22Rv1 (cell line): ENCODE results near the gene TRMT2B.
"Not testable (repeated sequence)": the region's sequence is repeated elsewhere in the genome, so short reads cannot be mapped to it uniquely, and the experiment has no call there.

Experiments used
- H3K27ac ChIP-seq: fragments of 450-650 bp; 2 replicates; pipeline ENCODE4 v1.5.1; 2017
- CTCF ChIP-seq: fragments of 450-650 bp; IDR thresholded peaks from 2 replicates; pipeline ENCODE4 v1.5.1; 2017; ENCODE audit warnings: mild to moderate bottlenecking
- ZFX ChIP-seq: fragments of 450-650 bp; IDR thresholded peaks from 2 replicates; pipeline ENCODE4 v1.6.1; 2017; ENCODE audit warnings: antibody characterized with exemption, borderline replicate concordance

TRMT2B gene

DNA sequence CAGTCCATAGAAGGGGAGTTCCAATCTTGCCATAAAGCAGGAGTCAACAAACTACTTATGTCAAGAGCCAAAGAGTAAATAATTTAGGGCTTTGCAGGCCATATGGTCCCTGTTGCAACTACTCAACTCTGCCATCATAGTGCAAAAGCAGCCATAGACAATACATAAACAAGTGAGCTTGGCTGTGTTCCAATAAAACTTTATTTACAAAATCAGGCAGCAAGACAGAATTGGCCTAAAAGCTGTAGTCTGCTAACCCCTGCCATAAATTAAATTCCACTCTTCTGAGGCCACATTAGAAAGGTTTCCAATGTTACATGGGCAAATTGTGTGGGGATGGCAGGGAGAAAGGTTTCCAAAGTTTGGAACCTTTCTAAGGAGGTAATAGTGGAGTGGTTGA is 14.7 kb downstream of the TRMT2B start:
- H3K27ac ChIP-seq: no peak overlapping the region
- TF ChIP-seq ZFX (no peak), CTCF (no peak)

GRCh38 chrX:101029665-101030064 is 22.2 kb downstream of the TRMT2B start:
- no peak overlapping the region for H3K27ac ChIP-seq
- no peak for TF ChIP-seq CTCF
- TF ChIP-seq ZFX: no peak

GRCh38 chrX:101028562-101028961 is 23.3 kb downstream of the TRMT2B start:
- TF ChIP-seq ZFX (no peak), CTCF (no peak)
- H3K27ac ChIP-seq: no peak overlapping the region

DNA sequence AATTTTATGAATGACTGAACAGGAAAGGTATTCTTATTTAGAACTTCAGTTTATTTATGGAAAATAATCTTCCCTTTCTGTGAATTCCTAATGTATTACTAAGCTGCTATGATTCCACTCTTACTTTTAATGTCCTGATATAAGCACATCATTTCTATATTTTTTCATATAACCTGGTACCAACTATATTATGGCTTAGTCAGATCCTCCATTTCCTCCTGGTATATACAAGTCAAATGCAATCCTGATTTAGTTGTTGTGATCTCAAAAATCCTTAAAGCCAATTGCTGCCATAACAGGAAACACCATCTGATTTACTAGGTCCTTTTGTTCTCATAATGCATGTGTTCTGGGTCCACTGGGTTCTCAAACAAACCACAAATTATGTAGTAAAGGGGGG is 26.8 kb downstream of the TRMT2B start:
- H3K27ac ChIP-seq: no peak overlapping the region
- TF ChIP-seq CTCF (no peak), ZFX (no peak)

- TF ChIP-seq CTCF (no peak), ZFX (no peak)
- H3K27ac ChIP-seq: no peak overlapping the region
These were observed 29.9 kb downstream of the TRMT2B start for GRCh38 chrX:101022020-101022419.

GRCh38 chrX:101012031-101012430 is 39.9 kb downstream of the TRMT2B start:
- not testable (repeated sequence) for H3K27ac ChIP-seq

- H3K27ac ChIP-seq: no peak overlapping the region
- TF ChIP-seq ZFX (no peak), CTCF (no peak)
These were observed 42.8 kb downstream of the TRMT2B start for GRCh38 chrX:101009090-101009489.

- TF ChIP-seq CTCF (no peak), ZFX (no peak)
- no peak overlapping the region for H3K27ac ChIP-seq
These were observed 52.5 kb downstream of the TRMT2B start for GRCh38 chrX:100999451-100999850.
